ENCODE results near the gene SIRPB1.
"Not testable (repeated sequence)": the region's sequence is repeated elsewhere in the genome, so short reads cannot be mapped to it uniquely, and the experiment has no call there.

The SIRPB1 gene

DNA sequence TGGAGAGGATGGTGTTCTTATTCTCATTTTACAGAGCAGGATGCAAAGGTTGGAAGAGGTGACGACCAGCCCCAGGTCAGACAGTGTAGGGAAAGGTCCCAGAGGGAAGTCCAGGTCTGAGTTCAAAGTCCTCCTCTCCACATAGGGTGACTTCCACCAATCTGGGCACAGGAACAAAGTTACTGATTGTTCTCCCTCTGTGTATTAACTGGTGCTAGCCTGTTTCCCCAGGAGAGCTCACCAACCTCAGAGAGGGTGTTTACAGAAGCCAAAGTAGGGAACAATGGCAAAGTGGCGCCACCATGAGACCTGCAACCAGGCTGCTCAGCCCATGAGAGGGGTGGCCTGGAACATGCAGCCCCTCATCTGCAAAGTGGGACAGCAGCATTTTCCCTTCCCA lies 16.8 kb upstream of the SIRPB1 start:
- DNase-seq, result no peak

DNA sequence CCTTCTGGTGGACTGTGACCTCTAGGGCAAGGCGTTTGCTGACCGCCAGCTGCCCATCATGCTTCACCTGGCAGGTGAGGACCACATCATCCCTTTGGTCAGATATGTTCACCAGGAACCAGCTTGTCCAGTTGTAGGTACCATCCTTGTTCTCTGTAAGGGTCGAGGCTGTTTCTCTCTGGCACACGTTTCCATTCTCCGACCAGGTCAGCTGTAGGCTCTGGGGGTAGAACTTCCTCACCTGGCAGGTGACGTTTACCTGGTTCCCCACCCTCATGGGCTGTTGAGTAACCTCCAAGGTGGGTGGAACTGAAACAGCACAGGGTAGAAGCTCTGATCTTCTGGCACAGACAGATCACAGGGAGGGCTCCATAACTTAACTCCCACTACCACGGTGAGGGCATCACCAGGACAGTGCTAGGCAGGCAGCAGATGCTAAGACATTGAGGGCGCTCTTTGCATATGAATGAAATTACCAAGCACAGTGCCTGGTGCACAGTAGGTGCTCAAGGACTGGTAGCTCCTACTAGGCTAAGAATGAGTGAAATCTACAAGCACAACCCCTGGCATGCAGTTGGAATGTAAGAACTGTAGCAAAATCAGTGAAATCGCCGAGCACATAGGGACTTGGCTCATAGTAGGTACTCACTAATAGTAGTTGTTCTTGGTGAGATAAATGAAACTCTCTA lies 15.6 kb upstream of the SIRPB1 start:
- no peak for DNase-seq

DNA sequence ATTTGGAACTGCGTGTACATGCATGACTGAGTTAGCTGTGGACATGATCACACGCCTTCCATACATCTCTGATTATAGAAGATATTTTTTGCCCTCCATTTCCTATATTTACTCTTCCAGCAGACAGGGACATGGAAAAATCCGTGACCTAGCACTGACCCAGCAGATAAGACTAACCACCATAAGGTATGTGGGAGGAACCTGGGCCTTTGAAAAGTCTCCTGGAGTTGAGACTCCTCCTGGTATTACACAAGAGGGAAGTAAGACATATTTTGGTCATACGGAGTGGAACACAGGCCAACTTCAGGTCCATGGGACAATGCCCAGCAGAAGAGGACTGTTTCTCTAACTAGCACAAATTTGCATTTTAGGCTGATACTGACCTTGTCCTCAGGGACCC lies 13.7 kb upstream of the SIRPB1 start:
- no peak for DNase-seq

DNA sequence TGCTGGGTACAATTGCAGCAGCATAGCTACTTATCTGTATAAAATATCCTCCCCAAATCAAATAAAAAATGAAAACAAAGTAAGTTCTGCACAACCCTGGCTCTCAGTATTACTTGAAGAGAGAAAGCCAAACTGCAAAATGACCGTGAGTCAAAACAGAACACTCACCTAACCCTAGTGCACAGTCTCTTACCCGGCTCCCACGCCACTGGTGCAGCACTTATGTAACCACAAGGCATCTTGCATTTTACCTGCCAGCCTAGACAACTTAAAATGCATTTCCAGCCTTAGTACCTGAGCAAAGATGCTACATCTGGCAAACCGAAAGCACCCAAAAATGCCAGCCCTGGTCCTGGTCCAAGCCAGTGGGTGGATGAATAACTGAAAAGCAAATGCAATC lies 12.4 kb upstream of the SIRPB1 start:
- peak; percentile 23 for DNase-seq

DNA sequence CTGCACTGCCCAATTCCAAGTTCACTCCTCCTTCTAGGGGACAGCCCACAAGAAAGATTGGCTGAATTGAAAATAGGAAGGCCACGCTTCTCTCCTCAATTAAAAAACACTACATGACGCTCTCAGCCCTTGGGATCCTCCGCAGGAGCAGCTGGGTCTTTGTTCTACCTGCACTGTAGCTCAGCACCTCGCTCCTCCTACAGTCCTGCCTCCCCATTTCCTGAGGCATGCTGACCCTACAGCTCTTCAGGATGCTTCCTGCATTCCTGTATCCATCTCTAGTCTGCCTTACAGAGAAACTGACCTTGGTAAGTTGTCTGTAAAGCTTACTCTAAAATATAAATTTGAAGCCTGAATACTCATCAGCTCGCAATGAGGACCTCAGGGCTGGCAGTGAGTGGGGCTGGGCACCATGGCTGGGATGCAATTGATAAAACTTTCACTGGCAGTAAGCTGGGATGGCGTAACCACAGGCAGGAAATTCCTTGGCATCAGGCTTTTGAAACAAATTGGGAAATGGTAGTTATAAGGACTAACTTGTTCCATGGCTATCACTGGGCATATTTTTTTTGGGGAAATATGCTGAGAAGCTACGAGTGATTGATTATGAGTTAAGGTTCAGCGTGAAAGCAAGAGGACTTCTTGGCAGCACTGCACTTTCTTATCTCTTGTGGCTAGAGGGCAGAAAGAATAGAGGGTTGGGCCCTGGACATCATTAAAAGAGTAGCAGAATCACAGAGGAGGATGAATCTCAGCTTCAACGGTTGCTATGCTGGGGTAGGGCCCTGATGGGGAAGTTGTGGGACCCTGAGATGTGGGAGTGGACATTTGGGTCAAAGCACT lies 11.7 kb upstream of the SIRPB1 start:
- no peak for DNase-seq

DNA sequence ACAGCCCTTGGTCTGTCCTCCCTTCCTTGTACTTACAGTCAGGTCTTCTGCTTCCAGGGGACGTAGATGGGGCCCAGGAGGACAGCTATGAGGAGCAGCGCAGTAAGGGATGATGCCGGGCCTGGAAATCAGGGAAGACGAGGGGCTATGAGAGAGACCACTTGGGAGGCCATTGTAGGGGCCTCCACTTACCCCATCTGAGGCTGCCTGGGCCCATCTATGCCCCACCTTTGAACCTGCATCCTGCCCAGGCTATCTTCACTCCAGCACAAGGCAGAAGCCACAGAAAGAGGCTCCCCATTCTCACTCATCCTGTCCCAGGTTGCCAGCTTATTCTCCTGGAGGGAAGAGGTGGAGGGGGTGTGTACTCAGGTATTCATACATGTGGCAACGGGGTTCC lies 10.4 kb upstream of the SIRPB1 start:
- no peak for DNase-seq

DNA sequence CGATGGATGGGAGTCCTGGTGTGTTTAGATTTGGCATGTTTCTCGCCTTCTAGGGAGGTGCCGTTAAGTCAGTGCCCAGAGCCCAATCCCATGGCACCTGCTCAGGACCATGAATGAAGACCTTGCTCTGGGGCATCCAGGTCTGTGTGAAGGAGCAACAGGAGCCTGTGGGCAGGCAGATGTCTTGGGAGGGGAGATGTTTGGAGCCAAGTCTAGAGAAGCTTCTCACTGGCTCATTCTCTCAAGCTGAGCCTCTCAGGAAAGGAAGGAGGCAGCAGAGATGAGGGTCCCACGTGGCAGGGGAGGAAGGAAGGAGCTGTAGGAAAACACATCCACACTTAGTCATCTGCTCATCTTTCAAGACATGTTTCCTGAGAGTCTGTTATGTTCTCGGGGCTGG lies 9.5 kb upstream of the SIRPB1 start:
- no peak for DNase-seq

DNA sequence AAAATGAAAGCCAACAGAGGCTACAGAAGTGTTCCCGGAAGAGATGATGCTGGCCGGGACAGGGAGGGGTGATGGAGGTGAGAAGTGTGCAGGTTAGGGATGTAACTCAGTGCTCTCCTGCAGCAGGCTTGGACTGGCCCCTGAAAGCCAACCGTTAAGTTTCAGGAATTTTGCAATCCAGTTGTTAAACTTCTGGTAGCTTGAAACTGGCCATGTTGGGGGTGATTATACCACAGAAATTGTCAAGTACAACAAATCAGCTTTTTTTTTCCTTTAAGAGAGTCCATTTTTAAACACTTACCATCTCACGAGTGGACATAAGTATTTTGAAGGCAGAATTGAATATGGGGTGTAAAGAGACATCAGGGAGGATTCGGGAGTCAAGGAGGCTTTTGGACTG lies 8.8 kb upstream of the SIRPB1 start:
- no peak for DNase-seq

DNA sequence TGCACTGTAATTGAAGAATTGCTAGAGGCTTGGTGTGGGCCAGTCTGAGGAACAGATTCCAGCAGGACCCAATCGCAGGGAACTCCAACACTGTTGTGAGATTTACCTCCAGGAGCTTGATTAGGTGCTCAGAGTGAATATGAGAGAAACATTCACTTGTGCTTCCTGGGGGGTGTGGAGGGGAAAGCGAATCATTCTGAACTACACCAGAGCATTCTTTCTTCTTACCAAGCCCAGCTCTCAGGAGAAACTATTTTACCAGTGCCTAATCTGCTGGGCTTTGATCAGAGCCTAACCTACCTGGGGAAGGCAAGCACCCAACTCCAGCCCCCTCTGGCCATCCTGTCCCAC lies 7.4 kb upstream of the SIRPB1 start:
- no peak for DNase-seq

DNA sequence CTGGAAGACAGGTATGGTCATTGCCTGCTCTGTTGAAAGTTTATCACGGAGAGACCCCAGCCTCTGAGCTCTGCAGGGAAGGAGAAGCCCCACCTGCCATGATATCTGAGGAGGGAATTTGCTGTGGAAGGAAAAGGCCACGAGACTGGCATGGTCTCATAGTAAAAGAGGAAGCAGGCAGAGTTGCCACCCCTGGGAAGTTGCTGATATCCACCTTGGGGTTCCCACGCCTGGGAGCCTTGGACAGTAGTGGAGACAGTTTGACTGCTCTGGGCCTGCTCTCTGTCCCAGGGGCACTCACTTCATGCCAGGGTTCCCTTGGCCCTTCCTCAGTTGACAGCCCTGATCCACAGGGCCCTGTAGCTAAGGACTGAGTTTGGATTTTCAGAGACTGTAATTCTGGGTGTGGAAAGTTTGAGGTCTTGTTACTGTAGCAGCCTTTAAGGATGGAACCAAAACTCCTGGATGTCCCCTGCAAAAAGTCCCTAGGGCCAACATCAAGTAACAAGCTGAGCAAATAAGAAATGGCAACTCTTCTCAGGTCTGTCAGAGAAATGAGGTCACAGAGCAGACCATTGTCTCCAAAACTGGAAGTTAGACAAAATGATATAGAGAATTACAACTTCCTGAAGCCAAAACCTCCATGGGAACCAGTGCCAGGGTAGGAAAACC lies 6.9 kb upstream of the SIRPB1 start:
- DNase-seq, result no peak

DNA sequence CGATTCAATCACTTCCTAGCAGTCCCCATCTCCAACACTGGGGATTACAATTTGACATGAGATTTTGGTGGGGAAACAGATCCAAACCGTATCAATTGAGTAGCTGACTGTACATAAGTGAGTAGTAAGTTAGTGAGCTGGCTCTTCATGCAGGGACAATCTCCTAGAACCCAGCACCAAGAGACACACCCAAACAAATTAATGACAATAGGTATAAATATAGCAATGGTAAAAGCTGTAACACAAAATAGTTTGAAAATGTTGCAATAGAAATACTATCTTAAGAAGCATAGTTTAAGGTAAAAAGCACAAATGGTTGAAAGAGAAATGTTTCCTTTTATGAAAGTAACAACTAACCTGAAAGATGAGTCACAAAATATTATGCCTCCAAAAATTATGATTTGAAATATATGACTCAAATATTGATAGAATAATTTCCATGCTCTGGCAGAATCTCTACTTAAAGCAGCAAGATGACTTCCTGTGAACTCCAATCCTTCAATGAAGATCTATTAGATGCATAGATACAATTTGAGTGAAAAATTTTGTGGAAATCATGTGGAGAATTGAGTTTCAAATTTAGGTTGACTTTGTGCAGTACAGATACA lies 5.4 kb upstream of the SIRPB1 start:
- DNase-seq, result no peak

DNA sequence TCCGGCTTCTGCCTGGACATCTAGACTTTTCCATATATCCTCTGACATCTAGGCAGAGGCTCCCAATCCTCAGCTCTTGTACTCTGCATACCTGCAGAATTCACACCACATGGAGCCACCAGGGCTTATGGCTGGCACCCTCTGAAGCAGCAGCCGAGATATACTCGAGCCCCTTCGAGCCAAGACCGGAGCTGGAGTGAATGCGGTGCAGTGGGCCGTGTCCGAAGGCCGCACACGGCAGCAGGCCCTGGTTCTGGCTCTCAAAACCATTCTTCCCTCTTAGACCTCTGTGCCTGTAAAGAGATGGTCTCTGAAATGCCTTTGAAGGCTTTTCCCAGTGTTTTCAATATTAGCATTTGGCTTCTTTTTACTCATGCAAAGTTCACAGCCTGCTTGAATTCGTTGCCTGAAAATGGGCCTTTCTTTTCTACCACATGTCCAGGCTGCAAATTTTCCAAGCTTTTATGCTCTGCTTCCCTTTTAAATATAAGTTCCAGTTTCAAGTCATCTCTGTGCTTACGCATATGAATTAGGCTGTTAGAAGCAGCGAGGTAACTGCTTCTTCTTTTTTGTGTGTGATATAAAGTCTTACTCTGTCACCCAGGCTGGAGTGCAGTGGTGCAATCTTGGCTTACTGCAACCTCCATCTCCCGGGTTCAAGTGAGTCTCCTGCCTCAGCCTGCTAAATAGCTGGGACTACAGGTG lies 3.8 kb upstream of the SIRPB1 start:
- DNase-seq, result no peak

DNA sequence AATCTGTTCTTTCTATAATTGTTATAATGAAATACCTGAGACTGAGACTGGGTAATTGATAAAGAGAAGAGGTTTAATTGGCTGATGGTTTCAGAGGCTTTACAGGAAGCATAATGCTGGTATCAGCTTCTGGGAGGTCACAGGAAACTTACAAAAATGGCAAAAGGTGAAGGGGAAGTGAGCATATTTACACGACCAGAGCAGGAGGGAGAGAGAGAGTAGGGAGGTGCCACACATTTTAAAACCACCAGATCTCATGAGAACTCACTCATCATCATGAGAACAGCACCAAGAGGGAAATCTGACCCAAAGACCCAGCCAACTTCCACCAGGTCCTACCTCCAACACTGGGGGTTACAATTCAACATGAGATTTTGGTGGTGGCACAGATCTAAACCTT lies 2.6 kb upstream of the SIRPB1 start:
- DNase-seq, result peak; percentile 54

DNA sequence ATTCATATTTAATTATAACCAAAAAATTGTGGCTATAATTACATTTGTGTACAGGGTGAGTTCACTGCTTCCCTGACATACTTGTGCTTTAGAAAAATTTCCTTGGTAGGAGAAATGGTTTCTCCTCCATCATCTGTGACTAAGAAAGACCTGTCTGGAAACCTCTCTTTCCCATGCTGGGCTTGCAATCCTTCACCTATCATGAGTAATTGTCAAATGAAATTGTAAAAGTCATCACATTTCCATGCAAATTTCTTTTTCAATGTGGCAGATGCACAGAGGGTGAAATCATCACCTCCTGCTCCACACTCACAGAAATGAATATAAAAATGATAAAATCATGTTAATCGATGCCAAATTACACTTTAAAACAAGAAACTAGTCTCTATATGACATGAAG lies 1.5 kb upstream of the SIRPB1 start:
- DNase-seq, result no peak

DNA sequence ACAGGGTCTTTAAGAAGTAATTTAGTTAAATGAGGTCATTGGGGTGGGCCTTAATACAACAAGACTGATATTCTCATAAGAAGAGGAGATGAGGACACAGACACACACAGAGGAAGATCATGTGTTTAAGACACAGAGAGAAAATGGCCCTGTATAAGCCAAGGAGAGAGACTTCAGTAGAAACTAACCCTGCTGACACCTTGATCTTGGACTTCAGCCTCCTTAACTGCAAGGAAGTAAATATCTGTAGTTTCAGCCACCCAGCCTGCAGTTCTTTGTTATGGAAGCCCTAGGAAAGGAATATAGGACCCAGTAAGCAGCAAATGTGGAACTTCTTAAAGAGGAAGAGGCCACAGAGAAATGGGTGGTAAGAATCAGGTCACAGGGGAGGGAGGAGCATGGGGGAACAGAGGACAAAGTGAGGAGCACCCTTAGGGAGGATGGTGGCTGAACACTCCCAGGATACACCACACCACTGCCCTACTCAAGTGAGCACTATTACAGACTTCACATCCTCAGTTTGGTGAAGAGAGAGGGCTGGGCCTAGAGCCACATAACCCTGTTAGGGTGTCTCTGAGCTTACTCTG lies 762 bp downstream of the SIRPB1 start:
- DNase-seq, result no peak

DNA sequence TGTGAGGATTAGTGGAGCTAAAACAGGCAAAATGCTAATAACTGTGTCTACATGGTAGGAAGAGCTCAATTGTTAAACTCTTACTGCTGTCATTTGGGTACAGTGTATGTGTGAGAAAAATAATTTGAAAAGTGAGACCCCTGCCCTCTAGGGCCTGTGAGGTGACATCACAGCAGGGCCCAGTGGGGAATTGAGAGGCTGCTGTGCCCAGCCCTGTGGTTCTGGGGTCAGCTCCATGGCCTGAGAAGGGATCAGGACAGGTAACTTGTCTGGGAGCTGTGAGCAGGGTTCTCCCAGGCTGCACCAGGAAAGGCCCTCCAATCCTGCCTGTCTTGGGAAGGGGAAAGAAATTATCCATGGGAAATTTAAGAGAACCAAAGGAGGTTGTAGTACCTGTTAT lies 1.3 kb downstream of the SIRPB1 start:
- DNase-seq, result no peak

DNA sequence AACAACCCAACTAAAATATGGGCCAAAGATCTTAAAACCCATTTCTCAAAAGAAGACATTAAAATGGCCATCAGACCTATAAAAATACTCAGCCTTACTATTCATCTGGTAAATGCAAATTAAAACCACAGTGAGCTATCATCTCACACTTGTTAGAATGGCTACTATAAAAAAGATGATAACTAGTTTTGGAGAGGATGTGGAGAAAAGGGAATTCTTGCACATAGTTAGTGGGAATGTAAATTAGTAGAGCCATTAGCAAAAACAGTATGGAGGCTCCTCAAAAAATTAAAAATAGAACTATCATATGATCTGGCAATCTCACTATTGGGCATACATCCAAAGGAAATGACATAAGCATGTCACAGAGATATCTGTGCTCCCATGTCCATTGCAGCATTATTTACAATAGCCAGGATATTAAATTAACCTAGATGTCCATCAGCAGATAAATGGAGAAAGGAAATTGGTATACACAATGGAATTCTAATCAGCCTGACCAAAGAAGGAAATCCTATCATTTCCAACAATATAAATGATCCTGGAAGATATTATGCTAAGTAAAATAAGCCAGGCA lies 2.9 kb downstream of the SIRPB1 start:
- DNase-seq, result no peak

DNA sequence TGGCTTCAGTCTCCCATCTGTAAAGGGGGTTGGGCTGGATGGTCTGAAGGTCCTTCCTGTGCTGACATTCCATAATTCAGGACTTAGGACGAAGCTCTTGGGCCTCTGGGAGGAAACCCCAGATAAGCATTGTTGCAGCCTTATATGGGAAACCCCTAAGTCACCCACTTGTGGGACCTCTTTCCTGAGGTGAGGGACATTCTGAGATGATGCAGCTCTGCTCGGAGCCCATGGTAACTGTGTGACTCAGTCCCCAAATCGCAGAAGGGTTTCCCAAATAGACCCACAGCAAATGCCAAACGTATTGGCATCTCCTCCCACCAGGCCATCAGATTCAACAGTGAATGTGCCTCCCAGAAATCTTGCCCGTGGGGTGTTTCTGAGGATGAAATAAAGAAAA lies 9.4 kb downstream of the SIRPB1 start:
- DNase-seq, result not testable (repeated sequence)

DNA sequence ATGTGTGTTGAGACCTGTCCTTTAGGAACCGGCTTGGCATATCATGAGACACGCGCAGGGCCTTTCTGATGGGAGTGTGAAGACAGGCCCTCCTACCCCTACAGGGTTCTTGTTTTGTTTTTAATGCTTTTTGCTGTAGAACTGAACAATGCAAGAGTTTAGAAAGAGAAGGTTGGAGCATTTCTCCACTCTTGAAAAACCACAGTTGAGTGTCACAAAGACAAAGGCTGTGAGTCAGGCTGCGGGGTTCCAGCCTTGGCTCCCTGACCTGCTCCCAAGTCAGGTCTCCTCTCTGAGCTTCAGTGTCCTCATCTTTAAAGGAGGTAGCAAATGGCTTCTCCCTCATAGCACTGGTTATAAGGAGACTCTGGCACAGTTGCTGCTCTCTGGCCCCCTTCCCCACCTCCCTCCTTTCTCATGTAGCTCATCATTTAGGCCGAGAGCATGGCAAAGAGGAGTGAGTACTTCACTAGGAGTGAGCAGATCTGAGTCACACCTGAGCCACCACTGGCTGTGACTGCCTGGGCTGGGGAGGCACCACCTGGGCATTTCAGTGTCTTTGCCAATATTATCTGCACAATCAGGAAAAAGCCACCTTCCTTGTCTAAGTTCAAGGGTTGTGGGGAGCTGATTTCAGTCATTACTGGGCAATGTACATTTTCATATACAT lies 11.0 kb downstream of the SIRPB1 start:
- DNase-seq, result not testable (repeated sequence)

DNA sequence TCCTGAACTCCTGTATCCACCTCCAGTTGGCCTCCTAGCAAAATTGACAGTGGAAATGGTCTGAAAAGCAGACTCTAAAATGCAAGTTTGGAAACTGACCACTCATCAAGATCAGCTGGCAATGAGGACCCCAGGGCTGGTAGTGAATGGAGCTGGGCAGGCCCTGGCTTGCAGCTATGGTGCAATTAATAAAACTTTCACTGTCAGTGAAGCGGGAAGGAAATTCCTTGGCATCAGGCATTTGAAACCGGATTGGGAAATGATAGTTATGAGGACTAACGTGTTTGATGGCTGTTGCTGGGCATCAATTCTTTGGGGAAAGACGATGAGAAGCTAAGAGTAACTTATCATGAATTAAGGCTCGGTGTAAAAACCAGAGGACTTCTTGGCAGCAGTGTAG lies 19.1 kb downstream of the SIRPB1 start:
- no peak for DNase-seq

DNA sequence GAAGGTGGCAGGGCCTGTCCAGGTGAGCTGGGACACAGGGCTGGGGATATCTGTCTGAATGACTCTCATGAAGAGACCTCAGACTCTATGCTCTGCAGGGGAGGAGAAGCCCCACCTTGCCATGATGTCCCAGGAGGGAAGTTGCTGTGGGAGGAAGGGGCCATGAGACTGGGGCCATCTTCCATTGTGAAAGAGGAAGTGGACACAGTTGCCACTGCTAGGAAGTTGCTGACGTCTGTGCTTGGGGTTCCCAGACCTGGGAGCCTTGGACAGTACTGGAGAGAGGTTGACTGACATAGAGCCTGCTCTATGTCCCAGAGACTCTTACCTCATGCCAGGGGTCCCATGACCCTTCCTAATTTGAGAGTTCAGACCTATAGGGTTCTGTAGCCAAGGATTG lies 24.5 kb downstream of the SIRPB1 start:
- DNase-seq, result no peak
